Heart left ventricle (tissue), 13 donors: Measurements from ENCODE around the gene NKD1.

Source experiments
- POLR2A ChIP-seq, 2 donors: fragments of 450-650 bp; IDR thresholded peaks; one replicate each; pipeline ENCODE4 v1.6.1; 2017; ENCODE audit warnings: antibody characterized with exemption in 2 of 2, mild to moderate bottlenecking in 2 of 2, moderate library complexity in 2 of 2
- TF ChIP-seq, protein P1 (sequence below), 12 donors: fragments of 200-600 bp; sonication (generic) in 4 of 12; IDR thresholded peaks; one replicate each; pipeline versions ENCODE4 v1.5.0 to v1.8.0; 2018 to 2022; ENCODE audit warnings: antibody characterized with exemption in 12 of 12, mild to moderate bottlenecking in 5 of 12
- donor health status: ischemic (EF 13 %, LVEDD 7.1; RV severe dilation, severe dysfunction).
- donor health status: DM: no; HTN: yes; CAD: no.
- donor health status: DM: no; HTN: no; CAD: no.
- donor health status: ischemic (EF 25% LVEDD 6.9; RV normal size, moderate dysfunction).
- donor health status: ischemic (EF 25% LVEDD 5.7; RV mildly dilated, moderate dysfunction).
- donor health status: ischemic (EF 35%, LVEDD 5.7; RV mildly dilated, moderate dysfunction).
- donor health status: nonischemic (EF 11% LVEDD 7.7; RV severe dilation, severe dysfunction).
- donor health status: DM: yes; HTN: yes; CAD: no.
- donor health status: PGD.
- donor health status: ischemic (EF 29% LVEDD 5.4; RV normal size, mild dysfunction).
- donor health status: nonischemic (EF 23%, LVEDD 6.1; RV moderate dilation, normal function).

DNA sequence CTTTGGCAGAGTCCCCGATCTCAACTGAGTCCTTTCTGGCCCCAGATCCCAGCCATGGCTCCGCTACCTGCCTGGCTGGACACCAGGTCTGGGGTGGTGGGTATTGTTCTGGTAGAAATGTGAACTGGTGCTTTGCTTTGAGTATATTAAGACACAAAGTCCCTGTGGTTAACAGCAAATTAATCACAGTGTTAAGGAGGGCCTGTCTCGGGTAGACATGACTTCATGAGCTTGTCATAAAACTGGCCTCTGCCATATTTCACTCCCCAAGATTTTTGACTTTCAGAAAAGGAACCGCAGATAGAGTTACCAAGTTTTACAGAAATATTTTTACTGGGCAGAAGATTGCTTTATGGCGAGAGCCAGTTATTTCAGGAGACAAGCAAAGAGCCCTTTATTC is 19.5 kb downstream of the NKD1 start:
- TF ChIP-seq, protein P1, sequence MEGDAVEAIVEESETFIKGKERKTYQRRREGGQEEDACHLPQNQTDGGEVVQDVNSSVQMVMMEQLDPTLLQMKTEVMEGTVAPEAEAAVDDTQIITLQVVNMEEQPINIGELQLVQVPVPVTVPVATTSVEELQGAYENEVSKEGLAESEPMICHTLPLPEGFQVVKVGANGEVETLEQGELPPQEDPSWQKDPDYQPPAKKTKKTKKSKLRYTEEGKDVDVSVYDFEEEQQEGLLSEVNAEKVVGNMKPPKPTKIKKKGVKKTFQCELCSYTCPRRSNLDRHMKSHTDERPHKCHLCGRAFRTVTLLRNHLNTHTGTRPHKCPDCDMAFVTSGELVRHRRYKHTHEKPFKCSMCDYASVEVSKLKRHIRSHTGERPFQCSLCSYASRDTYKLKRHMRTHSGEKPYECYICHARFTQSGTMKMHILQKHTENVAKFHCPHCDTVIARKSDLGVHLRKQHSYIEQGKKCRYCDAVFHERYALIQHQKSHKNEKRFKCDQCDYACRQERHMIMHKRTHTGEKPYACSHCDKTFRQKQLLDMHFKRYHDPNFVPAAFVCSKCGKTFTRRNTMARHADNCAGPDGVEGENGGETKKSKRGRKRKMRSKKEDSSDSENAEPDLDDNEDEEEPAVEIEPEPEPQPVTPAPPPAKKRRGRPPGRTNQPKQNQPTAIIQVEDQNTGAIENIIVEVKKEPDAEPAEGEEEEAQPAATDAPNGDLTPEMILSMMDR (IDR thresholded peaks at IDR 0.05) = no peak
- no peak for TF ChIP-seq POLR2A (IDR thresholded peaks at IDR 0.05)
